ENCODE results near the gene WDR46.

Gene WDR46

DNA sequence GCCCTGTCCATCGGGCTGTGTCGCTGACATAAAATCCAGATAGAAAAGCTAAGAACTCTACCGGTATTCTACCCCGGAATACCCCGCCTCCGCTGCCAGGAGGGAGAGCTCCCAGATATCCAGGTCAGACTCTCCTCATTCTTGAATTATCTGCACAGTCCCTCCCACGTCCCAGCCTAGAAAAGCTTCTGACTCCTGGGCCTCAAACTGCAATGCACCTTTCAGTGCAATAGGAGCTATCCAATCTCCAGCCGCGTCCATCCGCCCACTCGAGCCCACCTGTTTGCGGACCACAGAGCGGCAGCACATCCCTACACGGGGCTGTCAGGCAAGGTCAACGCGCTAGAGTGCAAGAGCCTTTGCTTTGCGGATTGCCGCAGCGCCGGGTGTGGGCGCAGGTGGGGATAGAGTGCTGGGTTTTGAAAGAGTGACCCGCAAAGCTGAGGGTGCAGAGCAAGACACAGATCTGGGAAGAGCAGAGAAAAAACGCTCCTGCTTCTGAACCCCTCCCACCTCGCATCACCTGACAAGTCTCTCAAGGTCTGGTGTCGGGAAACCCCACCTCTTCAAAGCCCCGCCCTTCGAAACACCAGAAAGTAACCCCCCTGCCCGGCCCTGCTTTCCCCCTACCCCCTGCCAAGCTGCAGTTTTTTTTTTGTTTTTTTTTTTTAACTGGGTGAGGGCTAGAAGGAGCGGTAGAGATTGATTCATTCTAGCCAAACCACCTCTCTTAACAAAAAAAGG is 23.5 kb upstream of the WDR46 start:
- no peak for TF ChIP-seq CTCF (IDR thresholded peaks at IDR 0.05; ENCODE audit: low read depth, low read length)
- no peak for DNase-seq (ENCODE audit: extremely low read depth, low read depth)

DNA sequence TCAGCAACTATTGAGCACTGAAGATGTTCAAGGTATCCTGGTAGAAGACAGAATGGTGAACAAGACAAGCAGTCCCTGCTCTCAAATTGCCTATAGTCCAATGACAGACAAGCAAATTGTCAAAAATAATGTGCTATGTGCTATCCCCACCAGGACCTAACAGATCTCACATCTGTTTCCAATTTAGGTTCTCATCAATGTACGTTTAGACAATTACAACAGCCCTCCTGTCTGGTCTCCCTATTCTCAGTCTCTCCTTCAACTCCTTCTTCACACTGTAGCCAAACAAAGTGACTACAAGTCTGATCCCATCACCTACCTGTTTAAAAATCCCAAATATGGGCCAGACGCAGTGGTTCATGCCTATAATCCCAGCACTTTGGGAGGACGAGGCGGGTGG is 17.3 kb upstream of the WDR46 start:
- TF ChIP-seq CTCF (IDR thresholded peaks at IDR 0.05; ENCODE audit: low read depth, low read length): no peak
- DNase-seq (ENCODE audit: extremely low read depth, low read depth): no peak

- TF ChIP-seq CTCF (IDR thresholded peaks at IDR 0.05; ENCODE audit: low read depth, low read length): no peak
- DNase-seq (ENCODE audit: extremely low read depth, low read depth): no peak
Observed at GRCh38 chr6:33305052-33305451, 16.0 kb upstream of the WDR46 start.

- TF ChIP-seq CTCF (IDR thresholded peaks at IDR 0.05; ENCODE audit: low read depth, low read length): no peak
- DNase-seq (ENCODE audit: extremely low read depth, low read depth): no peak
Observed at GRCh38 chr6:33304216-33304615, 15.2 kb upstream of the WDR46 start.

DNA sequence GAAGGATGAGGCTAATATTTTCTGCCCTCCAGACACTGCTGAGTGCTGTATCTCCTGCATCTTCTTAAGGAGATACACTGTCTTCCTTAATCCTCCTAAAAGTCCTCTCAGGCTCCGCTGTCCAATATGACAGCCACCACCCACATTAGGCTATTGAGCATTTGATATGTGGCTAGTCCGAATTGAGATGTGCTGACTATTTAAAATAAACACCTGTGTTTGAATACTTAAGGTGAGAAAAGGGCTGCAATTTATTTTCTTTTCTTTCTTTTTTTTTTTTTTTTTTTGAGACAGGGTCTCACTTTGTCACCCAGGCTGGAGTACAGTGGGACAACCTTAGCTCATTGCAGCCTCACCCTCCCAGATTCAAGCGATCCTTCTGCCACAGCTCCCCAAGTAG is 12.8 kb upstream of the WDR46 start:
- no peak for DNase-seq (ENCODE audit: extremely low read depth, low read depth)
- TF ChIP-seq CTCF (IDR thresholded peaks at IDR 0.05; ENCODE audit: low read depth, low read length): no peak

GRCh38 chr6:33299237-33299944 is 10.4 kb upstream of the WDR46 start:
- TF ChIP-seq CTCF (IDR thresholded peaks at IDR 0.05; ENCODE audit: low read depth, low read length): peak; percentile 86
- DNase-seq (ENCODE audit: extremely low read depth, low read depth): peak; percentile 75

DNA sequence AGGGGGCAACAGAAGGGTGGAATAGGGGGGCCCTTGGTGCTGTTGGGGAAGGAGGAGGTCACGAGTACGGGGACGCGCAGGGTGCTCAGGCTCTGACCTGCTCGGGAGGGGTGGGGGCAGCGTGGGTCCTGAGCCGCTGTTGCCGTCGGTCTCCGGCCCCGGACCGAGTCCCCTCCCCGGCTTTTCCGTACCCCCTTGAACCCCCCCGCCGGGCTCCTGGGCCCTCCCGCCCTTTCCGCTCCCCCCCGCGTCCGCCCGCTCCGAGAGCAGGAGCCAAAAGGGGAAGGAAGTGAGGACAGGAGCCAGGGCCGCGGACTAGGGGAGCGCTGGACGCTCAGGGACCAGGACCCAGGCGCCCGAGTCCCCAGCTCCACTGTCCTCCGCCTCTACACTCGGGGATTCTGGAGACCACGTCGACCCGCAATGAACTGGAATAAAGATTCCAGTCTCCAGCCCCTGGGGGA is 9.8 kb upstream of the WDR46 start, which contains the start of gene RGL2:
TSS of gene RGL2 (minus strand) at position 170 of the 464 bp plus-strand sequence. CDS start 332 bp downstream, outside the sequence.
- TF ChIP-seq CTCF (IDR thresholded peaks at IDR 0.05; ENCODE audit: low read depth, low read length): no peak
- no peak for DNase-seq (ENCODE audit: extremely low read depth, low read depth)

Data from AG09319 (cell line).